Sigmoid colon (tissue), 4 donors: Measurements from ENCODE around the gene CLTC.

Experiments used
- CTCF ChIP-seq, 4 experiments: fragments of 450-650 bp in 3 of 4; fragments of 200-600 bp in 1 of 4; IDR thresholded peaks; one replicate each; pipeline ENCODE4 v1.5.1; 2016 to 2019; ENCODE audit warnings: antibody characterized with exemption in 4 of 4, mild to moderate bottlenecking in 3 of 4, moderate library complexity in 2 of 4
- POLR2A ChIP-seq, 2 donors: fragments of 450-650 bp; IDR thresholded peaks; one replicate each; pipeline ENCODE4 v1.6.1; 2016; ENCODE audit warnings: antibody characterized with exemption in 2 of 2, mild to moderate bottlenecking in 2 of 2, moderate library complexity in 2 of 2
- POLR2AphosphoS5 ChIP-seq, 4 donors: sonication (generic); formaldehyde crosslinking; IDR thresholded peaks; one replicate each; pipeline ENCODE4 v1.6.1; 2017; ENCODE audit warnings: antibody characterized with exemption in 4 of 4

GRCh38 chr17:59730268-59730834, 110.7 kb downstream of the CLTC start:
- TF ChIP-seq CTCF (IDR thresholded peaks at IDR 0.05) (no peak), POLR2AphosphoS5 (IDR thresholded peaks at IDR 0.05) (no peak), POLR2A (IDR thresholded peaks at IDR 0.05) (no peak)
